H9 (cell line): Measurements from ENCODE around the gene KIF5C. TPM values are rescaled to one million over a fixed set of nuclear protein-coding genes. Genes with fewer than 3 reads are reported as not detected.
A peak's percentile ranks its signal among the peaks of the same experiment; 100 is the strongest.

Experiments
- DNase-seq: peaks from one replicate; pipeline ENCODE4 v3.0.0-alpha.2; 2017
- H2AFZ ChIP-seq: one replicate; pipeline ENCODE4 v1.6.1; 2013; ENCODE audit warnings: mild to moderate bottlenecking, low read length, control low read depth, moderate library complexity
- H2AK5ac ChIP-seq: 2 replicates; pipeline ENCODE4 v1.6.1; 2013; ENCODE audit warnings: low read length, control low read depth, mixed read lengths; ENCODE audit not compliant: insufficient read length
- H2BK120ac ChIP-seq: one replicate; pipeline ENCODE4 v1.6.1; 2013; ENCODE audit warnings: low read depth, mild to moderate bottlenecking, low read length, control low read depth, inconsistent platforms; ENCODE audit not compliant: poor library complexity, severe bottlenecking
- H2BK12ac ChIP-seq: 2 replicates; pipeline ENCODE4 v1.6.1; 2013; ENCODE audit warnings: low read length, control low read depth, mixed read lengths, low read depth; ENCODE audit not compliant: insufficient read length
- H2BK15ac ChIP-seq: 2 replicates; pipeline ENCODE4 v1.6.1; 2013; ENCODE audit warnings: low read depth, low read length, control low read depth
- H2BK20ac ChIP-seq: one replicate; pipeline ENCODE4 v1.6.1; 2013; ENCODE audit warnings: low read depth, mild to moderate bottlenecking, low read length, control low read depth, inconsistent platforms; ENCODE audit not compliant: poor library complexity, severe bottlenecking
- H2BK5ac ChIP-seq: 2 replicates; pipeline ENCODE4 v1.6.1; 2013; ENCODE audit warnings: low read length, control low read depth, mixed read lengths; ENCODE audit not compliant: insufficient read length
- H3K14ac ChIP-seq: 2 replicates; pipeline ENCODE4 v1.6.1; 2013; ENCODE audit warnings: low read length, control low read depth; ENCODE audit not compliant: insufficient read depth
- H3K18ac ChIP-seq: 2 replicates; pipeline ENCODE4 v1.6.1; 2013; ENCODE audit warnings: low read depth, mild to moderate bottlenecking, mixed read lengths, low read length, control low read depth; ENCODE audit not compliant: insufficient read length
- H3K23ac ChIP-seq: 2 replicates; pipeline ENCODE4 v1.6.1; 2013; ENCODE audit warnings: low read length, control low read depth, mixed read lengths, low read depth; ENCODE audit not compliant: insufficient read length
- H3K23me2 ChIP-seq: 2 replicates; pipeline ENCODE4 v1.6.1; 2013; ENCODE audit warnings: low read depth, mild to moderate bottlenecking, mixed read lengths, low read length, control low read depth; ENCODE audit not compliant: insufficient read length, poor library complexity, severe bottlenecking
- H3K27ac ChIP-seq: 2 replicates; pipeline ENCODE4 v1.5.1; 2013; ENCODE audit warnings: low read length, control low read depth, mixed read lengths, low read depth; ENCODE audit not compliant: insufficient read length
- H3K27me3 ChIP-seq: 2 replicates; pipeline ENCODE4 v1.6.1; 2013; ENCODE audit warnings: low read length, control low read depth, inconsistent platforms; ENCODE audit not compliant: insufficient read depth
- H3K4ac ChIP-seq: 2 replicates; pipeline ENCODE4 v1.6.1; 2013; ENCODE audit warnings: low read depth, mild to moderate bottlenecking, control low read depth, inconsistent platforms, low read length, moderate library complexity
- H3K4me1 ChIP-seq: 2 replicates; pipeline ENCODE4 v1.6.1; 2013; ENCODE audit warnings: low read length, control low read depth, inconsistent platforms; ENCODE audit not compliant: insufficient read depth
- H3K4me2 ChIP-seq: 2 replicates; pipeline ENCODE4 v1.6.1; 2013; ENCODE audit warnings: low read length, control low read depth, mixed read lengths; ENCODE audit not compliant: insufficient read length, insufficient read depth
- H3K56ac ChIP-seq: 2 replicates; pipeline ENCODE4 v1.6.1; 2013; ENCODE audit warnings: low read depth, mild to moderate bottlenecking, mixed read lengths, low read length, control low read depth; ENCODE audit not compliant: insufficient read length
- H3K79me1 ChIP-seq: 2 replicates; pipeline ENCODE4 v1.6.1; 2013; ENCODE audit warnings: low read depth, mild to moderate bottlenecking, moderate library complexity, low read length, control low read depth, inconsistent platforms; ENCODE audit not compliant: insufficient read depth, poor library complexity, severe bottlenecking
- H3K79me2 ChIP-seq: 2 replicates; pipeline ENCODE4 v1.6.1; 2013; ENCODE audit warnings: low read length, control low read depth, inconsistent platforms; ENCODE audit not compliant: insufficient read depth
- H3K9ac ChIP-seq: 2 replicates; pipeline ENCODE4 v1.6.1; 2013; ENCODE audit warnings: low read length, control low read depth, mixed read lengths; ENCODE audit not compliant: insufficient read length; ENCODE audit errors: extremely low read depth
- H3K9me3 ChIP-seq: one replicate; pipeline ENCODE4 v1.6.1; 2013; ENCODE audit warnings: low read depth, low read length, inconsistent platforms; ENCODE audit not compliant: control insufficient read depth
- H3T11ph ChIP-seq: one replicate; pipeline ENCODE4 v1.6.1; 2013; ENCODE audit warnings: mild to moderate bottlenecking, low read length, control low read depth, inconsistent platforms
- H4K20me1 ChIP-seq: one replicate; pipeline ENCODE4 v1.6.1; 2013; ENCODE audit not compliant: control insufficient read depth, insufficient read length, insufficient read depth
- H4K5ac ChIP-seq: 2 replicates; pipeline ENCODE4 v1.6.1; 2013; ENCODE audit warnings: low read depth, mild to moderate bottlenecking, mixed read lengths, low read length, control low read depth; ENCODE audit not compliant: insufficient read length
- H4K8ac ChIP-seq: replicated peaks from 2 replicates; pipeline ENCODE4 v1.6.1; 2013; ENCODE audit warnings: low read length, control low read depth, mixed read lengths, low read depth; ENCODE audit not compliant: insufficient read length
- H4K91ac ChIP-seq: 2 replicates; pipeline ENCODE4 v1.6.1; 2013; ENCODE audit warnings: low read depth, mild to moderate bottlenecking, moderate library complexity, mixed read lengths, low read length, control low read depth; ENCODE audit not compliant: insufficient read length
- H3K27ac Mint-ChIP-seq, 3 experiments: 2 replicates in 2 of 3; 3 replicates in 1 of 3; pipeline ENCODE4 v1.8.0; 2020 to 2021; ENCODE audit warnings: mixed read lengths in 3 of 3, mild to moderate bottlenecking in 1 of 3, moderate library complexity in 1 of 3
- H3K27me3 Mint-ChIP-seq: 2 replicates; pipeline ENCODE4 v1.8.0; 2021; ENCODE audit warnings: low read depth, mild to moderate bottlenecking, moderate library complexity, mixed read lengths
- H3K36me3 Mint-ChIP-seq, 3 experiments: 2 replicates in 2 of 3; 3 replicates in 1 of 3; pipeline ENCODE4 v1.8.0; 2020 to 2021; ENCODE audit warnings: low read depth in 3 of 3, mixed read lengths in 3 of 3; ENCODE audit not compliant: insufficient read depth in 1 of 3
- H3K4me1 Mint-ChIP-seq, 2 experiments: 2 replicates each; pipeline ENCODE4 v1.8.0; 2020; ENCODE audit warnings: mixed read lengths in 2 of 2
- H3K4me3 Mint-ChIP-seq, 2 experiments: 2 replicates in 1 of 2; 3 replicates in 1 of 2; pipeline ENCODE4 v1.8.0; 2020 to 2021; ENCODE audit warnings: mild to moderate bottlenecking in 2 of 2, mixed read lengths in 2 of 2, moderate library complexity in 1 of 2
- H3K9me3 Mint-ChIP-seq, 2 experiments: 2 replicates in 1 of 2; 3 replicates in 1 of 2; pipeline ENCODE4 v1.8.0; 2020; ENCODE audit warnings: mild to moderate bottlenecking in 2 of 2, mixed read lengths in 2 of 2, moderate library complexity in 1 of 2
- CTCF ChIP-seq: fragments of 200-600 bp; sonication (generic); conservative IDR thresholded peaks from 3 replicates; pipeline ENCODE4 v1.8.0; 2021; ENCODE audit warnings: antibody characterized with exemption, mild to moderate bottlenecking
- WGBS: extraction: QIAGEN DNeasy Blood & Tissue Kit; methylation state at CpG from one replicate; pipeline ENCODE4 v1.1.7; 2013; ENCODE audit warnings: missing lambda C conversion rate, low lambda C conversion rate, mixed read lengths; ENCODE audit not compliant: insufficient read length; ENCODE audit errors: extremely low coverage; 5-methylcytosine and 5-hydroxymethylcytosine counted together
- total RNA-seq: library from RNA; stranded (reverse); gene quantifications from 2 replicates; pipeline ENCODE4 v1.2.1, GENCODE V29; 2021

KIF5C gene
- total RNA-seq, 1 experiment from 2014 or later = 52.9 TPM

- Histone ChIP-seq H3K4me1 (no peaks in the 10 kb centered on the region), H3K23ac (no peak overlapping the region), H2BK12ac (no peak overlapping the region), H4K91ac (no peak overlapping the region), H3K4ac (no peak overlapping the region), H3K23me2 (no peaks in the 10 kb centered on the region), H2BK5ac (no peak overlapping the region), H3K79me1 (no peaks in the 10 kb centered on the region), H2BK120ac (no peak overlapping the region), H3K56ac (no peak overlapping the region), H2AFZ (no peak overlapping the region), H2BK20ac (no peak overlapping the region), H3K4me2 (no peak overlapping the region), H2AK5ac (no peak overlapping the region), H3K14ac (no peak overlapping the region), H2BK15ac (no peak overlapping the region), H4K20me1 (no peaks in the 10 kb centered on the region), H3T11ph (no peak overlapping the region), H4K5ac (no peak overlapping the region), H3K9me3 (no peaks in the 10 kb centered on the region), H4K8ac (no peak overlapping the region), H3K27me3 (no peaks in the 10 kb centered on the region), H3K9ac (no peak overlapping the region), H3K27ac (no peak overlapping the region), H3K18ac (no peak overlapping the region), H3K79me2 (no peaks in the 10 kb centered on the region)
- H3K27ac Mint-ChIP-seq = peak overlapping the region; percentile 16 to 67 (median 50); a peak in 5 of 7 replicates
- H3K9me3 Mint-ChIP-seq = no peaks in the 10 kb centered on the region
- no peak for DNase-seq
- no peak overlapping the region for H3K4me3 Mint-ChIP-seq
- WGBS = no CpG with 5 or more reads among the region's 8 CpGs
- H3K4me1 Mint-ChIP-seq = peaks cover 22 to 26% of the 10 kb centered on the region in 2 experiments
- no peaks in the 10 kb centered on the region for H3K27me3 Mint-ChIP-seq
- no peak for TF ChIP-seq CTCF
- peaks cover 0 to 30% (median 23%) of the 10 kb centered on the region in 3 experiments for H3K36me3 Mint-ChIP-seq
Measured at GRCh38 chr2:148967578-148967977, 92.6 kb downstream of the KIF5C start.
